ENCODE results near the gene COMMD6.

COMMD6 gene

DNA sequence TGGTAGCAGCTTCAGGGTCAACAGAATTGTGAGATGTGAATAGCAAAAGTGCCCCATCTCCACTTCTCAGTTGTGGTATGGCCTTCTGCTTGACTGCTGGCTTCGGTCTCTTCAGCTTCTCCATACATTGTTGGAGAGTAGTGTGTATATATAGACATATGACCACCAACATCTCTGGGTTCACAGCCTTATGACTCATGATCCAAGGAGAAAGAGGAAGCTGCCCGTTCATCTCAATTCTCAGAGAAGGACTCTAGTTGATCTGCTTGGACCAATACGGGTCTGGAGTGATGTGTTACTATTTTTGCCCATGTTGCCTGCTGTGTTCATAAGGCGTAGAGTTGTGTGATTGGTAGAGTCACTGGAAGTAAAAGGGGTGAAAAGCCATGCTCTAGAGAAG, 3.6 kb upstream of the COMMD6 start:
- DNase-seq (ENCODE audit: low read depth, low spot score): no peak

GRCh38 chr13:75533861-75534260, 3.8 kb downstream of the COMMD6 start:
- no peak for DNase-seq (ENCODE audit: low read depth, low spot score)
- no peak overlapping the region for H3K4me3 ChIP-seq (ENCODE audit: low read depth, low read length)
- in situ Hi-C loops (cut with HindIII; ENCODE audit: low sequenced_read_pairs): no loop called here
- TF ChIP-seq, protein P1, sequence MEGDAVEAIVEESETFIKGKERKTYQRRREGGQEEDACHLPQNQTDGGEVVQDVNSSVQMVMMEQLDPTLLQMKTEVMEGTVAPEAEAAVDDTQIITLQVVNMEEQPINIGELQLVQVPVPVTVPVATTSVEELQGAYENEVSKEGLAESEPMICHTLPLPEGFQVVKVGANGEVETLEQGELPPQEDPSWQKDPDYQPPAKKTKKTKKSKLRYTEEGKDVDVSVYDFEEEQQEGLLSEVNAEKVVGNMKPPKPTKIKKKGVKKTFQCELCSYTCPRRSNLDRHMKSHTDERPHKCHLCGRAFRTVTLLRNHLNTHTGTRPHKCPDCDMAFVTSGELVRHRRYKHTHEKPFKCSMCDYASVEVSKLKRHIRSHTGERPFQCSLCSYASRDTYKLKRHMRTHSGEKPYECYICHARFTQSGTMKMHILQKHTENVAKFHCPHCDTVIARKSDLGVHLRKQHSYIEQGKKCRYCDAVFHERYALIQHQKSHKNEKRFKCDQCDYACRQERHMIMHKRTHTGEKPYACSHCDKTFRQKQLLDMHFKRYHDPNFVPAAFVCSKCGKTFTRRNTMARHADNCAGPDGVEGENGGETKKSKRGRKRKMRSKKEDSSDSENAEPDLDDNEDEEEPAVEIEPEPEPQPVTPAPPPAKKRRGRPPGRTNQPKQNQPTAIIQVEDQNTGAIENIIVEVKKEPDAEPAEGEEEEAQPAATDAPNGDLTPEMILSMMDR (IDR thresholded peaks at IDR 0.05; ENCODE audit: low read depth, low read length): no peak

More for the DNA sequence above, 3.6 kb upstream of the COMMD6 start:
- H3K4me3 ChIP-seq (ENCODE audit: low read depth, low read length): no peak overlapping the region
- in situ Hi-C loops (cut with HindIII; ENCODE audit: low sequenced_read_pairs): no loop called here
- TF ChIP-seq, protein P1 (IDR thresholded peaks at IDR 0.05; ENCODE audit: low read depth, low read length): no peak

GRCh38 chr13:75530549-75530961, 7.1 kb downstream of the COMMD6 start:
- no peak for DNase-seq (ENCODE audit: low read depth, low spot score)
- no peak overlapping the region for H3K4me3 ChIP-seq (ENCODE audit: low read depth, low read length)
- in situ Hi-C loops (cut with HindIII; ENCODE audit: low sequenced_read_pairs): no loop called here
- TF ChIP-seq, protein P1 (IDR thresholded peaks at IDR 0.05; ENCODE audit: low read depth, low read length): no peak

GRCh38 chr13:75521956-75522355, 15.7 kb downstream of the COMMD6 start:
- TF ChIP-seq, protein P1 (IDR thresholded peaks at IDR 0.05; ENCODE audit: low read depth, low read length): no peak
- DNase-seq (ENCODE audit: low read depth, low spot score): no peak
- in situ Hi-C loops (cut with HindIII; ENCODE audit: low sequenced_read_pairs): no loop called here
- no peak overlapping the region for H3K4me3 ChIP-seq (ENCODE audit: low read depth, low read length)

- no peak for DNase-seq (ENCODE audit: low read depth, low spot score)
- in situ Hi-C loops (cut with HindIII; ENCODE audit: low sequenced_read_pairs): no loop called here
- TF ChIP-seq, protein P1 (IDR thresholded peaks at IDR 0.05; ENCODE audit: low read depth, low read length): no peak
- no peak overlapping the region for H3K4me3 ChIP-seq (ENCODE audit: low read depth, low read length)
Measured at GRCh38 chr13:75518439-75519088, 19.1 kb downstream of the COMMD6 start.

- peak; percentile 27 for DNase-seq (ENCODE audit: low read depth, low spot score)
- TF ChIP-seq, protein P1 (IDR thresholded peaks at IDR 0.05; ENCODE audit: low read depth, low read length): no peak
- no peak overlapping the region for H3K4me3 ChIP-seq (ENCODE audit: low read depth, low read length)
- in situ Hi-C loops (cut with HindIII; ENCODE audit: low sequenced_read_pairs): no loop called here
Measured at GRCh38 chr13:75514080-75514995, 23.3 kb downstream of the COMMD6 start.
